ENCODE data around the gene ANGPTL7.

GRCh38 chr1:11143907-11144306 is 45.2 kb upstream of the ANGPTL7 start:
- TF ChIP-seq, protein P1, sequence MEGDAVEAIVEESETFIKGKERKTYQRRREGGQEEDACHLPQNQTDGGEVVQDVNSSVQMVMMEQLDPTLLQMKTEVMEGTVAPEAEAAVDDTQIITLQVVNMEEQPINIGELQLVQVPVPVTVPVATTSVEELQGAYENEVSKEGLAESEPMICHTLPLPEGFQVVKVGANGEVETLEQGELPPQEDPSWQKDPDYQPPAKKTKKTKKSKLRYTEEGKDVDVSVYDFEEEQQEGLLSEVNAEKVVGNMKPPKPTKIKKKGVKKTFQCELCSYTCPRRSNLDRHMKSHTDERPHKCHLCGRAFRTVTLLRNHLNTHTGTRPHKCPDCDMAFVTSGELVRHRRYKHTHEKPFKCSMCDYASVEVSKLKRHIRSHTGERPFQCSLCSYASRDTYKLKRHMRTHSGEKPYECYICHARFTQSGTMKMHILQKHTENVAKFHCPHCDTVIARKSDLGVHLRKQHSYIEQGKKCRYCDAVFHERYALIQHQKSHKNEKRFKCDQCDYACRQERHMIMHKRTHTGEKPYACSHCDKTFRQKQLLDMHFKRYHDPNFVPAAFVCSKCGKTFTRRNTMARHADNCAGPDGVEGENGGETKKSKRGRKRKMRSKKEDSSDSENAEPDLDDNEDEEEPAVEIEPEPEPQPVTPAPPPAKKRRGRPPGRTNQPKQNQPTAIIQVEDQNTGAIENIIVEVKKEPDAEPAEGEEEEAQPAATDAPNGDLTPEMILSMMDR (IDR thresholded peaks at IDR 0.05): no peak
- TF ChIP-seq POLR2AphosphoS5 (IDR thresholded peaks at IDR 0.05): no peak
- TF ChIP-seq POLR2A (IDR thresholded peaks at IDR 0.05): no peak

Data from sigmoid colon (tissue), 4 donors.